ENCODE results near the gene OPCML.

OPCML gene

DNA sequence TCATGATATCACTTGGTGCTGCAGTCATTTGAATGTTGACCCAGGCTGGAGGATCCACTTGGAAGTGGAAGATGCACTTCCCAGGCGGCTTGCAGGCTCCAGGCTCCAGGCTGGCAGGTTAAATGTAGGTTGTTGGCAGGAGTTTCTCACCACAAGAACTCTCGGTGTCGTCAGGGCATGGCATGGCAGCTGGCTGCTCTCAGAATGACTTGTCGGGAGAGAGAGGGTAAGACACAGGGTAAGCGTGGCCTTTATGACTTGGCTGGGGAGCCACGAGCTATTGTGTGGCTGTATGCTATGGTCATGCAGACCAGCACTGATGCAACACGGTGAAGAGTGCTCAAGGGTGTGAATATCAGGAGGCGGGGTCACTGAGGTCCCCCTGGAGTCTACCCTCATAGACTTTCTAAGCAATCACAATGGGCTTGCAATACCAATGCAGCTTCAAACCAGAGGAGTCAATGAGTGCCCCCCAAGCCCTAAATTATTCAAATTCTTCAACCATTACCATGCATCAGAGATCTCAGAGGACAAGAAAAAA, 1027.7 kb downstream of the OPCML start:
- no peak for DNase-seq

DNA sequence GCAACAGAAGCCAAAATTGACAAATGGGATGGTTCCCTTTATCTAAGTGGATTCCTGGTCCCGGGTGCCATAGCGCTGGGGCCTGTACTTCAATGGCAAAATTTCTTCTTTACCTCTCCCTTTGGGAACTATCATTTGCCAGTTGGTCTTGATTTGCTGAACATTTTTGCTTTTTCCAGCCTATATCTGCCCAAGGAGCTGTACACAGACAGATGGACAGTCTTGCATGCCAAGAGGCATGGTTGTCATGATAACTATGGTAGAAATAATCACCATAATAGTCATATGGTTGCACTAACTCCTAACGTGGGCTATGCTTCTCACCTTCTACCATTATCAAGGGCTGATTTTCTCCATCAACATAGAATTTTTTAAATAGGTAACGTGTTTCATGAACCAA, 1030.9 kb downstream of the OPCML start:
- no peak for DNase-seq

GRCh38 chr11:132499661-132500060, 1032.6 kb downstream of the OPCML start:
- no peak for DNase-seq

- DNase-seq, result no peak
Measured at GRCh38 chr11:132496341-132496740, 1036.0 kb downstream of the OPCML start.

DNA sequence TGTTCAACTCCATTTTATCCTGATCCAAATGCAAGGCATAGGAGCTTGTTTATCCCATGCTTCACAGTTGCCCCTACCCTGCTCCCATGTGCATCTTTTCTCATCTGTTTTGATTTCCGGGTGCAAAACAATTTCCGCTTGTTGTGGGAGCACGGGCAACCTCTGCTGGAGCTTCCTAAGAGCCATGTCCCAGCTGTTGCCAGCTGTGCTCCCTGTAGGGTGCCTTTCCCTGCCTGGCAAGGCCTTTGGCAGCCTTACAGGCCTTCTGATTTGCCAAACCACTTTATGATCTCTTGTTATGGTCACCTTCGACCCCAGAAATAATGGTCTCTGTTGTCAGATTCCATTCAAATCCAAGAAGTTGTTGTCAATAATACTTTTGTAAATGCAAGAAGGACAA, 1038.5 kb downstream of the OPCML start:
- no peak for DNase-seq

DNA sequence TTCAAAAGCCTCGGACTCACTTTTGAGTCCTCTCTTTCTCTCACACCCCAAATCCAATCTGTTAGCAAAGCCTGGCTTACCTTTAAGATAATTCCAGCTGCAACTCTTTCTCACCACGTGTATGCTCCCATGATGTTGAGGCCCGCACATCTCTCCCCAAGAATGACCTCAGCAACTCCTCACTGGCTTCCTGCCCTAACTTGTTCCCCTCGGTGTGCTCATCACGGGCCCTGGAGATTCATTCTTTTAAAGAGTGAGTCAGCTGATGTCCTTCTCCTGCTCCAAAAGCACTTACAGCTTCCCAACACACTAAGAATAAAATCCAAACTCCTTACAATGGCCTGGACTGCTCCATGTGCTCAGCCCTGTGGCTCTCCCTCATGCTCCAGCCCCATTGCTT, 1041.3 kb downstream of the OPCML start:
- DNase-seq, result no peak

DNA sequence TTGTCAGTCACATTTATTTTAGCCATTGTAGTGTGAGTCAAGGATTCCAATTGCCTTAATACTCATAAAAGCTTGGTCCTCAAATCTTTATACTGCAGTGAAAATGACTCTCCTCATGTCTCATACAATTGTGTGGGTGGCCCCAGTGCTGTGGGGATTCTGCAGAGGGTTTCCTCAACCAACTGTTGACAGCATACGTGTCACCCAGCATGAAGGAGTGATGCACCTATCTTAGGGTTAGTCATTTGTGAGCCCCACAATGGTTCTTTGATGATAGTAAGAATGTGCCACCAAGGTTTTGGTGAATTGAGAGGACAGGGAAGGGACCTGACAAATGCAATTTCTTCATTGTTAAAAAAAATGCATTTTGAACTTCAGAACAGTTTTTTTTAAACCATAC, 1046.2 kb downstream of the OPCML start:
- DNase-seq, result no peak

DNA sequence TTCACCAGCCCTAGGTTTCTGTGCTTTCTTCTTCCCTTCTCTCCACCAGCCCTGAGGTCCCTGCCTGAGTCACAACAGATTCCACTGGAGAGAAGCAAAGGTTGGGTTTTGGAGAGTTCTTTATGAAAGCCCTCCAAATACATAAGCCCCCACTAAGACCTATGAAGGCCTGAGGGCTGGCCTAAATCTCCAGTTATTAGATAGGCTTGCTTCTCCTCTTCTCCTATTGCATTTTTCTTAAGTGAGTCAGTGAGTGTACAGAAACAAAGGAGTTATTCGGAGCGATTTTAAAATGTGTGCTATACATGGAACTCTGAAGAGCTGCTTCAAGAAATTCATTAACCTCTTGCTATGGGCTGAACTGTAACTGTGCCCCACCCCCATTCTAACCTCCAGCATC, 1057.3 kb downstream of the OPCML start:
- no peak for DNase-seq

DNA sequence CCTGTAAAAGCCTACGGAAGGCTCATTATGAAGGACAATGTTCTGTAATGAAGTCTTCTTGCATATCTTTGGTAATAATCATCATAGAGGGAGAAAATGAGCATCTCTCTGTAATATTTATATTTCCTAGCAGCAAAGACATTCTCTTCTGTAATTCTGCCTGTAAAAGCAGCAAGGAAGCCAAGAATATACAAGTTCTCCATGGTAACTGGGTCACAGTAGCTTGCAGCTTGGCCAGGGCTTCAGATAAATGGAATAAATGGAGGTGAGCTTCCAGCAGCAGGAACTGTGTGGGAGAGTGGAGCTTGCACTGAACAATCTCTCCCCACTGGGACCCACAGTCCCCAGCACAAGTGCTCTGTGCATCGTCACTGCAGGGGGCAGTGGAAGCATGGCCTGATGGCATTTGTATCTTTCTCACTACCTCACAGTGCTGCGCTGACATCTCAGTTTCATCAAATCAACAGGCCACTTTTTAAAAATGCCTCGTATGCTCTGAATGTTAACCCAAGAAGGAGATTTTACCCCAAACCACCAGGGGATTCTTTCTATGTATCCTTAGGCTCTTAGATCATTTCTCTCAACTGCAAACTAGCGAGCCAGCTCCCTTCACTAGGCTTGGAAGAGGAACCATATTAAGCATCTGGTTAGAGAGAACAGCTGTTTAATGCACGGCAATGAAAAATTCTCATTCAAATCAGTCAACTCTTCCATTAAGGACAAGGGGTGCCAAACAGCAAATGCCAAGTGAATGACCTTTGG, 1059.7 kb downstream of the OPCML start:
- no peak for DNase-seq

GRCh38 chr11:132471466-132471865, 1060.8 kb downstream of the OPCML start:
- DNase-seq, result no peak

DNA sequence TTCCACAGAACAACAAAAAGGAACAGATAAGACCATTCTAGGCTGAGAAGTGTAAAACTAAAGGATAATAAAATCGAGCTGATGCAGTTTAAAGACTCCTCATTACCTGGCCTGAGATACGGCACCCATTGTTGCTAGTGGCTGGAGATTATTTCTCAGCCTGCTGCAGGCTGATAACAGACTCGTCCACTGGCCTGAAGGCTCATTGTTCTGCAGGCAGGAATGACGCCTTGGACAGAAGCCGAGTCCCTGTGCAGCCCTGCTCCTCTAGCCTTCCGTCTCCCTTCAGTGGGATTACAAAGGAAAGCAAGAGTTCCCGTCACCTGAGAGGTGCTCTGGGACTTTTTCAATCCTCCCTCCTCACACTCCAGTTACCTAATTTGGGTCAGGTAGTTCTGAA, 1065.3 kb downstream of the OPCML start:
- no peak for DNase-seq

GRCh38 chr11:132464939-132465338, 1067.4 kb downstream of the OPCML start:
- no peak for DNase-seq

- no peak for DNase-seq
Measured at GRCh38 chr11:132464003-132464342, 1068.3 kb downstream of the OPCML start.

- no peak for DNase-seq
Measured at GRCh38 chr11:132463295-132464002, 1068.9 kb downstream of the OPCML start.

DNA sequence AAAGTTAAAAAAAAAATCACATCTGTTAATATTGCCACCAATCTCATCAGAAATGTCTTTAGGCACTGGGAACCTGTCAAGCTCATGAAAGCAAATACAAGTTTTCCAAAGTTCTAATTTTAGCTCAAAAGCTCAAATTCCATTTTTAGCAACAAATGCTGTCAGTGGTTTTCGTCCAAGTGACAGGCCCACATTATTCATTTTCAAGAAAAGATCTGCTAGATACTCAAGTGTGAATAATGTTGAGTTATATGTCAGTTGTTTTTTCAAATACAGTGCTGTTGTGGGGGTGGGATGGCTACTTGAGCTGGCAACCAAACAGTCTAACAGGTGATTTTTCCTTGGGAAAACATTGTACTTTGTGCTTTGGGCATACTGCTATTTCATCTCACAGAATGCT, 1072.6 kb downstream of the OPCML start:
- DNase-seq, result no peak

DNA sequence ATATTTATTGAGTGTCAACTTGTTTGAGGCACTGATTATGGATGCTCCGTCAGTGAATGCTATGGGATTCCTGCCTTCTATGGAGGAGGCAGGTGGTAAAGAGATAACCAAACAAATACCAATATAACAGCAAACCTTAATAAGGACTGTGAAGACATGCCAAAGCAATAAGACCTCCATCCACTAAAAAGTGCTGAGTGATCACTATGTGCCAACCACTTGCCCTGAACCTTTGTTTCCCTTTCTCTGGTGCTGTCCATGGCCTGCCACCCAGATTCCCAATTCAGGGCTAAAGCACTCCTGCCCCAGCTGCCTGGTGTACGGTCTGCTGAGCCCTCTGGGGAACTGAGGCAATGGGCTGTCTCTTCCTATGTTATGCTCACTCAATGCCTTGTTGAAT, 1074.9 kb downstream of the OPCML start:
- no peak for DNase-seq

GRCh38 chr11:132456751-132457328, 1075.5 kb downstream of the OPCML start:
- no peak for DNase-seq

- DNase-seq, result no peak
Measured at GRCh38 chr11:132455044-132455443, 1077.3 kb downstream of the OPCML start.

DNA sequence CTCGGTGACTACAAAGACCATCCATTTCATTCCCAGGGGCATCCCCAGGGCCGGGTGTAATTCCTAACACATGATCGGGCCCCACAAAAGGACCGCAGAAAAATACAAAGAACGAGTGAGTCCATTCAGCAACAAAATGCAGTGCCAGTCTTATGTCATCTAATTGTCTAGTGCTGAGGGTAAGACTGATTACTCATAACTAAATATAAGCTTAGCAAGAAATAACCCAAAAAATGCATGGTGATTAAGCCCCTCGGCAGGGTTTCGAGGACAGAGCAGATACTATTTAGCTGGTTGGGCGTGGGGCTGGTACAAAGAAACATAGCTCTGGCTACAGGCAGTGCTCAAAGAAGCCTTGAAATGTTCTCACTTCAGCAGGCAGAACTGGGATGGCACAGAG, 1078.9 kb downstream of the OPCML start:
- DNase-seq, result no peak

GRCh38 chr11:132452616-132453015, 1079.7 kb downstream of the OPCML start:
- DNase-seq, result no peak

DNA sequence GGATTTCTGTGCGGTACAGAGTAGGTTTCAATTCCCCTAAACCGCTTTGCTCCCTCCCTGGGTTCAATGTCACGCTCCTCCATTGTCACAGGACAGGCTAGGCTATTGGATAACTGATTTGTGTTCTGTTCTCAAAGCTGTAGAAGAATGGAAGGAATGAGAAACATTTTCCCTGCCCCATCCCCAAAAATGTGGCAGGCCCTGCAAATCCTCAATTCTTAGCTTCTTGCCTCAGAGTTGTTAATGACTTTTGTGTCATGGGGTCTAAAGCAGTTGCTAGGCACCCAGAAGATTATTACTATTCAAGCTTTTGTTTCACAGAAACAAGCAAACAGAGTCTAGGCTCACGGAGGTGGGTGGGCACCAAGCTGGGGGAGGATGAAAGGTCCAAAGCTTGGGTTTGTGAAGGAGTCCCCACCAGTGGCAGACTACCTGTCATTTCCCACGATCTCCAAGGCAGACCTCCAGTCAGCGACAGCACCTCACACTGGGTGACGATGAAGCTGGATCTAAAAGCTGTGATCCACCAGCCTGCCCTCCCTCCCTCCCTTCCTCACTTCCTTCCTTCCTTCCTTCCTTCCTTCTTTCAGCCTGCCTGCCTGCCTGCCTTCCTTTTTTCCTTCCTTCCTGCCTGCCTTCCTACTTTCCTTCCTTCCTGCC, 1080.2 kb downstream of the OPCML start:
- DNase-seq, result no peak

DNA sequence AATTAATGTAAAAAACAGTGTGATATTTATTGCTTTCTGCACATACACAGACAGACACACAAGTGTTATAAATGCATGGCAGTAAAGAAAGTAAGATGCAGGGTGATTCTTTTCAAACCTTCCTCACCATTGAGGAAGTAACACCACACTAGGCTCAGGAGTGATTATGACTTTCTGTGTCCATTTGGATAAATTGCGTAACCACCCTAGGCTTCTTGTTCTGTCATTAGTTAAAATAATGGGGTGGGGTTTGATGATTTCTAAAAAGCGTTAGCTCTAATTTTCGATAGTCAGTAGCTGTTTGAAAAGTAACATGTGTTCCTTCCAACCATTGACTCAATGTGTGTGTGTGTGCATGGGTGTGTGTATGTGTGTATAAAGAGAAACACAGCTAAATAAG, 1081.7 kb downstream of the OPCML start:
- no peak for DNase-seq

DNA sequence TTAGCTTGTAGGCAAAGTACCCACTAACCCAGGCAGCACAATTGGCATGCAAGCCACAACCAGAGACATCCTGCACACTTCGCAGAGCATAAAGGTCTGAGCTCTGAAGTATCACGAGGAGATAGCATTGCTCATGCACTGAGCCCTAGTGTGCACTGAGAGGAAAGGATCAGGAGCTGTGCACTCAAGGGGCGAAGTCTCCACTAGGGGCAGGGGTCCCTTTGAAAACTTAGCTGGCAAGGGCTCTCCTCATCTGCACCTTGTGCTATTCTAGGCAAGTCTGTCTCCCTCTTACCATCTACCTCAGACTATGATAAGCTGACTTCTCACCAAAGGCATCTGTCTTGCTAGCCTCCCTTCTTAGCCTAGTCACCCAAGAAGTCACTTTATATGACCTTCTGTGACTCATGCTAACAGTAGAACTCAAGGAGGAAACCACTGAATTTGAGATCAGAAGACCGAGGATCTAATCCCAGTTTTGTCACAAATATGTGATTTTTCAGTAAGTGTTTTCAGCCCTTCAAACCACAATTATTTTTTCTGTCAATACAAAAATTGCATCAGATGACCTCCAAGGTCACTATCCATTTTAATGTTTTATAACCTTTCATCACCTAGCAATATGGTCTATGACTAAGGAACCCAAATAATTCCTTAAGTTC, 1083.8 kb downstream of the OPCML start:
- no peak for DNase-seq

Measured in activated gamma-delta T cell (primary cell).